Stimulated activated naive CD4-positive, alpha-beta T cell treated with Interleukin-2 at 50 U/mL for 16 hours (primary cell): Measurements from ENCODE around the gene FRK.
"Not testable (repeated sequence)": the region's sequence is repeated elsewhere in the genome, so short reads cannot be mapped to it uniquely, and the experiment has no call there.

Experiments used
- DNase-seq: peaks from one replicate; lab custom pipeline; 2025; lab: John Stamatoyannopoulos, UW

The FRK gene

GRCh38 chr6:116073765-116074440, 13.2 kb upstream of the FRK start:
- DNase-seq: no peak

GRCh38 chr6:116072368-116072767, 11.7 kb upstream of the FRK start:
- no peak for DNase-seq

GRCh38 chr6:116070616-116071389, 10.1 kb upstream of the FRK start:
- no peak for DNase-seq

- no peak for DNase-seq
Measured at GRCh38 chr6:116070101-116070500, 9.4 kb upstream of the FRK start.

GRCh38 chr6:116066789-116067188, 6.1 kb upstream of the FRK start:
- DNase-seq: no peak

- no peak for DNase-seq
Measured at GRCh38 chr6:116064666-116065065, 4.0 kb upstream of the FRK start.

- DNase-seq: no peak
Measured at GRCh38 chr6:116062496-116062895, 1.8 kb upstream of the FRK start.

- DNase-seq: no peak
Measured at GRCh38 chr6:116059713-116060571, 749 bp downstream of the FRK start.

- DNase-seq: no peak
Measured at GRCh38 chr6:116057766-116058165, 2.9 kb downstream of the FRK start.

- DNase-seq: no peak
Measured at GRCh38 chr6:116055513-116055912, 5.2 kb downstream of the FRK start.

GRCh38 chr6:116051244-116051643, 9.4 kb downstream of the FRK start:
- no peak for DNase-seq

GRCh38 chr6:116050737-116051136, 10.0 kb downstream of the FRK start:
- no peak for DNase-seq

- no peak for DNase-seq
Measured at GRCh38 chr6:116049321-116049720, 11.4 kb downstream of the FRK start.

- no peak for DNase-seq
Measured at GRCh38 chr6:116047173-116047933, 13.3 kb downstream of the FRK start.

- no peak for DNase-seq
Measured at GRCh38 chr6:116046737-116047136, 14.0 kb downstream of the FRK start.

GRCh38 chr6:116046272-116046671, 14.4 kb downstream of the FRK start:
- not testable (repeated sequence) for DNase-seq

GRCh38 chr6:116041934-116042333, 18.8 kb downstream of the FRK start:
- no peak for DNase-seq

- DNase-seq: no peak
Measured at GRCh38 chr6:116040993-116041392, 19.7 kb downstream of the FRK start.

- no peak for DNase-seq
Measured at GRCh38 chr6:116036885-116037284, 23.8 kb downstream of the FRK start.

GRCh38 chr6:116036075-116036773, 24.5 kb downstream of the FRK start:
- DNase-seq: no peak

- DNase-seq: no peak
Measured at GRCh38 chr6:116035616-116036015, 25.1 kb downstream of the FRK start.
